Measurements from ENCODE around the gene INTS6. TPM values are rescaled to one million over a fixed set of nuclear protein-coding genes. Genes with fewer than 3 reads are reported as not detected.

The INTS6 gene
- total and polyA plus RNA-seq, 8 donors, result 10.7 to 200 (median 13.7) TPM

GRCh38 chr13:51339354-51339753 lies 113.5 kb downstream of the INTS6 start, which contains the start of gene SERPINE3:
TSS of gene SERPINE3 (plus strand) at chr13:51339691. CDS start at chr13:51341092, 1,401 bp downstream.
- Histone ChIP-seq H3K4me1 (no peaks in the 10 kb centered on the region), H3K36me3 (no peaks in the 10 kb centered on the region), H3K9me3 (no peaks in the 10 kb centered on the region), H3K27ac (no peak within 1 kb of the TSS), H3K4me3 (no peak within 1 kb of the TSS), H3K27me3 (no peaks in the 10 kb centered on the region)
- WGBS, 5 donors, result 67 to 80% (median 73%) methylated on average over 11 of the region's 11 CpGs
- TF ChIP-seq CTCF (IDR thresholded peaks at IDR 0.05) (no peak), POLR2AphosphoS5 (IDR thresholded peaks at IDR 0.05) (no peak), EP300 (IDR thresholded peaks at IDR 0.05) (no peak), POLR2A (IDR thresholded peaks at IDR 0.05) (no peak)
- intact Hi-C loops (cut with DNase I; ENCODE audit: low total_unique reads), result no loop called here
- no peak for DNase-seq

- WGBS, 5 donors, result 75 to 90% (median 86%) methylated on average over 5 of the region's 5 CpGs
- no peak overlapping the region for H3K27ac ChIP-seq
- no peak overlapping the region for H3K4me3 ChIP-seq
- H3K4me1 ChIP-seq, result no peaks in the 10 kb centered on the region
- H3K27me3 ChIP-seq, result no peaks in the 10 kb centered on the region
- TF ChIP-seq CTCF (IDR thresholded peaks at IDR 0.05) (no peak), POLR2A (IDR thresholded peaks at IDR 0.05) (no peak), EP300 (IDR thresholded peaks at IDR 0.05) (no peak), POLR2AphosphoS5 (IDR thresholded peaks at IDR 0.05) (no peak)
- intact Hi-C loops (cut with DNase I; ENCODE audit: low total_unique reads), result no loop called here
- no peaks in the 10 kb centered on the region for H3K9me3 ChIP-seq
- DNase-seq, result no peak
- H3K36me3 ChIP-seq, result no peaks in the 10 kb centered on the region
These were observed 116.1 kb downstream of the INTS6 start for GRCh38 chr13:51336746-51337145.

GRCh38 chr13:51333826-51334225 lies 119.0 kb downstream of the INTS6 start:
- no peak overlapping the region for H3K4me3 ChIP-seq
- H3K9me3 ChIP-seq, result no peaks in the 10 kb centered on the region
- H3K27me3 ChIP-seq, result no peaks in the 10 kb centered on the region
- intact Hi-C loops (cut with DNase I; ENCODE audit: low total_unique reads), result no loop called here
- H3K27ac ChIP-seq, result no peak overlapping the region
- TF ChIP-seq CTCF (IDR thresholded peaks at IDR 0.05) (no peak), POLR2AphosphoS5 (IDR thresholded peaks at IDR 0.05) (no peak), POLR2A (IDR thresholded peaks at IDR 0.05) (no peak), EP300 (IDR thresholded peaks at IDR 0.05) (no peak)
- no peak for DNase-seq
- no peaks in the 10 kb centered on the region for H3K36me3 ChIP-seq
- H3K4me1 ChIP-seq, result no peaks in the 10 kb centered on the region

- intact Hi-C loops (cut with DNase I; ENCODE audit: low total_unique reads), result no loop called here
- Histone ChIP-seq H3K27me3 (no peaks in the 10 kb centered on the region), H3K9me3 (no peaks in the 10 kb centered on the region), H3K36me3 (no peaks in the 10 kb centered on the region), H3K4me3 (no peak overlapping the region), H3K27ac (no peak overlapping the region), H3K4me1 (no peaks in the 10 kb centered on the region)
- no peak for DNase-seq
- TF ChIP-seq CTCF (IDR thresholded peaks at IDR 0.05), result no peak
- no peak for TF ChIP-seq EP300 (IDR thresholded peaks at IDR 0.05)
- no peak for TF ChIP-seq POLR2AphosphoS5 (IDR thresholded peaks at IDR 0.05)
- TF ChIP-seq POLR2A (IDR thresholded peaks at IDR 0.05), result no peak
These were observed 119.4 kb downstream of the INTS6 start for GRCh38 chr13:51333421-51333820.
